Subcutaneous abdominal adipose tissue (tissue), 5 donors: ENCODE results near the gene WDSUB1.
A peak's percentile ranks its signal among the peaks of the same experiment; 100 is the strongest.

Source experiments
- H3K27ac ChIP-seq: one replicate; pipeline ENCODE4 v1.7.0; 2013; ENCODE audit warnings: low read depth, mild to moderate bottlenecking, inconsistent platforms, low read length, moderate library complexity
- H3K27me3 ChIP-seq, 5 donors: one replicate each; pipeline ENCODE4 v1.7.0; 2013; ENCODE audit warnings: low read length in 5 of 5, inconsistent platforms in 1 of 5; ENCODE audit not compliant: control insufficient read depth in 5 of 5, insufficient read depth in 4 of 5
- H3K36me3 ChIP-seq, 5 donors: one replicate each; pipeline ENCODE4 v1.7.0; 2013; ENCODE audit warnings: low read length in 5 of 5; ENCODE audit not compliant: control insufficient read depth in 5 of 5, insufficient read depth in 5 of 5
- H3K4me1 ChIP-seq, 5 donors: one replicate each; pipeline ENCODE4 v1.7.0; 2013; ENCODE audit warnings: low read length in 5 of 5, mild to moderate bottlenecking in 3 of 5, moderate library complexity in 1 of 5; ENCODE audit not compliant: control insufficient read depth in 5 of 5, insufficient read depth in 5 of 5
- H3K4me3 ChIP-seq, 5 donors: one replicate each; pipeline ENCODE4 v1.7.0; 2013; ENCODE audit warnings: low read length in 5 of 5, low read depth in 1 of 5
- H3K9ac ChIP-seq, 5 donors: one replicate each; pipeline ENCODE4 v1.7.0; 2013; ENCODE audit warnings: low read length in 5 of 5, mild to moderate bottlenecking in 4 of 5, moderate library complexity in 3 of 5
- H3K9me3 ChIP-seq, 5 donors: one replicate each; pipeline ENCODE4 v1.7.0; 2013; ENCODE audit warnings: low read length in 5 of 5; ENCODE audit not compliant: control insufficient read depth in 5 of 5
- donor health status: healthy.
- donor health status: healthy.
- donor health status: healthy.
- donor health status: healthy.
- donor health status: healthy.

The WDSUB1 gene

DNA sequence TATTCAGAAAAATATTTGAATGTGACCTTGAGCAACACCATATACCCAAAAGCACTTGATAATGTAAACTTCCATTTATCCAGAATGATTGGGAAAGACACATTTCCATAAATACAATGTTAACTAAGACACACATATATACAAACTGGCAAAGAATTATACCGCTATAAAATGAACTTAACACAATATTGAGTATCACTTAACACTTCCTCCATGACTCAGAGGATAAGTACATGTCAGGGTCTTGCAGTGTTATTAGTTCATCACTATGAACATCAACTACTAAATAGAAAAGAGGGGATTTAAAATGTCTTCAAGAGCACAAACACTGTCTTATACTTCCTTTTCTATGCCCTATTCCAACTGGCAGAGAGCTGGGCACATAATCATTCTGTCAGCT lies 18.6 kb downstream of the WDSUB1 start:
- Histone ChIP-seq H3K9me3 (no peaks in the 10 kb centered on the region), H3K27ac (no peak overlapping the region), H3K36me3 (peaks cover 8 to 11% (median 8%) of the 10 kb centered on the region in 5 donors), H3K4me1 (peaks cover 0 to 6% (median 0%) of the 10 kb centered on the region in 5 donors), H3K4me3 (no peak overlapping the region), H3K9ac (no peak overlapping the region), H3K27me3 (no peaks in the 10 kb centered on the region)

GRCh38 chr2:159266554-159266953 lies 19.9 kb downstream of the WDSUB1 start:
- Histone ChIP-seq H3K4me1 (peaks cover 0 to 6% (median 0%) of the 10 kb centered on the region in 5 donors), H3K9me3 (no peaks in the 10 kb centered on the region), H3K36me3 (peaks cover 7 to 8% (median 8%) of the 10 kb centered on the region in 5 donors), H3K27me3 (no peaks in the 10 kb centered on the region), H3K4me3 (no peak overlapping the region), H3K27ac (no peak overlapping the region), H3K9ac (no peak overlapping the region)

GRCh38 chr2:159265171-159265576 lies 21.3 kb downstream of the WDSUB1 start:
- Histone ChIP-seq H3K4me3 (no peak overlapping the region), H3K27ac (no peak overlapping the region), H3K9me3 (no peaks in the 10 kb centered on the region)

DNA sequence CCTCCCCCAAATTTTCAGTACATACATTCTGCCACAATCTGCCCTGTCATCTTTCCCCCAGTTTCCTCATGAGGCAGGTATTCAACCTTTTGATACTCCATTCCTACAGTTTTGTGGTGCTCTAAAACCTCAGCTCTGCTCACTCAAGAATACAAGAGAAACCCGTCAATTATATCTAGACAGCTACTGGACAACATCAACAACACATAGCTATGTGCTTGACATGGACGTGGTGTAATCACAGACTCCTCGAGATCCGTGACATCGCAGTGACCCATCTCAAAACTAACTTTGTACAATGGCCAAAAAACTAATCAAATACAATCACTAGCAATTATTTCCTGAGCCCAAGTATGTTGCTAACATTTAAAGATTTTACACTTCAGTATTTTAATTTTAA lies 23.6 kb downstream of the WDSUB1 start:
- Histone ChIP-seq H3K9ac (no peak overlapping the region), H3K36me3 (peaks cover 0 to 7% (median 4%) of the 10 kb centered on the region in 5 donors), H3K9me3 (no peaks in the 10 kb centered on the region), H3K4me1 (peaks cover 0 to under 1% (median 0%) of the 10 kb centered on the region in 5 donors), H3K4me3 (no peak overlapping the region), H3K27ac (no peak overlapping the region), H3K27me3 (no peaks in the 10 kb centered on the region)

More at GRCh38 chr2:159265171-159265576, 21.3 kb downstream of the WDSUB1 start:
- peaks cover 0 to 7% (median 0%) of the 10 kb centered on the region in 5 donors for H3K36me3 ChIP-seq
- peaks cover 0 to 6% (median 0%) of the 10 kb centered on the region in 5 donors for H3K4me1 ChIP-seq
- no peaks in the 10 kb centered on the region for H3K27me3 ChIP-seq
- no peak overlapping the region for H3K9ac ChIP-seq

DNA sequence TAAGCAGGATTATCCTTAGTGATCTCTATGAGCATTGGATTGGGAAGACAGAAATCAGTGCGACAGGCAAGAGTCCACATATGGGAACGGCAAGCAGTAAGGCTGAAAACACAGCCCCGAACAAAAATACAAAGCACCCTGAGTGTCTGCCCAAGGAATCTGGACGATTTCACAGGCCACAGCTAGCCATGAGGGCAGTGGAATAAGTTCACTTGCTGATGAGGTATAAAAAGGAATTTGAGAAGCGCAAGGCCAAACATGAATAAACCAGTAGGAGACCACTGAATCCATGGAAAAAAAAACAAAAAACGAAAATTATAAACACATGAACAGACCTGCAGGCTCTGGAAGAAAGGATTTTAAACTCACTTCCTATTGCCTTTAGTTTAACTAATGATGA lies 24.3 kb downstream of the WDSUB1 start:
- peaks cover 3 to 12% (median 8%) of the 10 kb centered on the region in 5 donors for H3K36me3 ChIP-seq
- H3K4me3 ChIP-seq, result no peak overlapping the region
- H3K27me3 ChIP-seq, result no peaks in the 10 kb centered on the region
- H3K27ac ChIP-seq, result no peak overlapping the region
- H3K4me1 ChIP-seq, result no peaks in the 10 kb centered on the region
- H3K9ac ChIP-seq, result no peak overlapping the region
- H3K9me3 ChIP-seq, result no peaks in the 10 kb centered on the region

DNA sequence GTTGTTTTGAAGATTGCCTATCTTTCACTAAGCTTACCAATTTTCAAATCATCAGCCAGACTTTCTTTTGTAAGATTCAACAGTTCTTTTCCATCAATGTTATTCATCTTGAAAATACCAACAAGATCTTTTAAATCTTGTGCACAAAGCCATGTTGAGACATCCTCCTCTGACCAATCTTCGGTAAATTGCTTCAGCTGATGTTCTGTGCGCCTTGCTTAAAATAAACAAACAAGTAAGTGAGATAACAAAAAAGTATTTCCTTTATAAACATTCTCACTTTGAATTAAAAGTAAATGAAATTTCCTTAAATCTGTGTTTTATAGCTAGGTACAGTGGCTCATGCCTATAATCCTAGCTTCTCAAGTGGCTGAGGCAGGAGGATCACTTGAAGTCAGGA lies 30.3 kb downstream of the WDSUB1 start:
- no peak overlapping the region for H3K27ac ChIP-seq

DNA sequence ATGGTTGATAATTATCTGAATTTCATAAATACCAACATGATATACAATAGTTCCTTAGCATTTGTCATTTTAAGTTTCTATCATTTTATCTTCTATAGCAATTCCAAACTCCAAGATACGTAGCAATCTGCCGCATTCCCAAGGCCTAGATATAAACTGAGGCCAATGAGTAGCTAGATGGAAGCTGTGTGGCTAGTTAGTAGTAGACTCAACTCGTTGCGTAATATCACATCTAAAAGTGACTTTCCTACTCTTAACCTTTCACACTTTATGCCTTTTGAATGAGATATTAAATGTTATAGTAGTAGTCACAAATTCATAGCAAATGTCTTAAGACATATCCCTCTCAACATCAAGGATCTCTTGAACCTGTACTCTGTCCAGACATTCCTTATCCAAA lies 33.6 kb downstream of the WDSUB1 start:
- H3K4me1 ChIP-seq, result peaks cover 0 to 15% (median 12%) of the 10 kb centered on the region in 5 donors
- no peak overlapping the region for H3K4me3 ChIP-seq
- H3K9ac ChIP-seq, result no peak overlapping the region
- peaks cover 5 to 21% (median 13%) of the 10 kb centered on the region in 5 donors for H3K36me3 ChIP-seq
- H3K27ac ChIP-seq, result no peak overlapping the region
- no peaks in the 10 kb centered on the region for H3K27me3 ChIP-seq
- no peaks in the 10 kb centered on the region for H3K9me3 ChIP-seq

More for the DNA sequence above, 30.3 kb downstream of the WDSUB1 start:
- Histone ChIP-seq H3K9ac (no peak overlapping the region), H3K9me3 (no peaks in the 10 kb centered on the region), H3K27me3 (no peaks in the 10 kb centered on the region), H3K4me1 (no peaks in the 10 kb centered on the region), H3K4me3 (no peak overlapping the region), H3K36me3 (peaks cover 5 to 24% (median 13%) of the 10 kb centered on the region in 5 donors)

DNA sequence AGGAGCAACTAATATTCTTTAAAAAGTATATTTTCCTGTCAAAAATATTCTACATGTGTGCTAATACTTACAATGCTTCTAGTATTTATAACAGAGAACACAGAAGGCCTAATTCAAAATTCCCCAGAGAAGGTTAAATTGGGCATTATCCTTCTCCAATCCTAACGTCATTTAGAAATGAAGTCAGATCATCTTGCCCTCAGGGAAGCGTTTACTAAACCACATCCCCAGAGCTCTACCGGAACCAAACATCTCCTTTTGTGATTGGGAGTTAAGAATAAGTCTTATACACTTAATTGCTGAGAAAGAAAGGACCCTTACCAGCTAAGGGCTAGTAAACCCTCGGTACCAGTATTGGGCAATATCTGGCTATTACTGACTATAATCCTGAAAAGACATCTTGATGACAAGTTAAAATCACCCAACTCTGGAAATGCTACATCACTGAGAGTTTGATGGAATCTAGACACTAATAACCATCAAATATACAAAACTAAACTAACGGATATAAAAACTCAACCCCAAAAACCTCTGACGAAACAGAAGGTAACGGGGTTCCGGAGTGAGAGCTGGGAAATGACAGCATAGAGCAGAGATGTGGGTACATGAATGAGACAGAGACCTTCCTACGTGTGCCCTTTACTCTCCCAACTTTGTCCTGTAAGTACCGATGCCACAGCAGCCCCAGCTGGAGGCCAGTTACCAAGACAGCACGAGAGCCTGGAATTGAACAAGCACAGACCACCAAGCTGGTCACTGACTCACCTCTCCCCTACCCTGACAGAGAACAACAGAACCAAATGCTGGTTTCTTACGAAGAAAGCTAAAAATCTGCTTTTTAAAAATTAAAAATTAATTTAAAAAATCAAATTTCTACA lies 35.0 kb downstream of the WDSUB1 start:
- peaks cover 0 to 5% (median 0%) of the 10 kb centered on the region in 5 donors for H3K9me3 ChIP-seq
- peaks cover 0 to 15% (median 12%) of the 10 kb centered on the region in 5 donors for H3K4me1 ChIP-seq
- H3K4me3 ChIP-seq, result no peak overlapping the region
- H3K27ac ChIP-seq, result no peak overlapping the region
- H3K27me3 ChIP-seq, result no peaks in the 10 kb centered on the region
- H3K9ac ChIP-seq, result no peak overlapping the region
- H3K36me3 ChIP-seq, result peaks cover 4 to 14% (median 6%) of the 10 kb centered on the region in 5 donors

- Histone ChIP-seq H3K27ac (peak overlapping the region; percentile 51), H3K4me3 (peak overlapping the region in 1 of 5 donors; percentile 36), H3K4me1 (peaks cover 0 to 15% (median 12%) of the 10 kb centered on the region in 5 donors), H3K9me3 (peaks cover 0 to 8% (median 2%) of the 10 kb centered on the region in 5 donors), H3K9ac (peak overlapping the region in 1 of 5 donors; percentile 9), H3K36me3 (peaks cover 3 to 9% (median 5%) of the 10 kb centered on the region in 5 donors), H3K27me3 (no peaks in the 10 kb centered on the region)
These were observed 36.4 kb downstream of the WDSUB1 start for GRCh38 chr2:159249990-159250715.
